ENCODE measurements around the gene HSPB8. TPM values are rescaled to one million over a fixed set of nuclear protein-coding genes. Genes with fewer than 3 reads are reported as not detected.

HSPB8 gene
- total RNA-seq, 3 donors from 2014 or later: 4.7 to 232 (median 10.4) TPM

- ATAC-seq (no peak), DNase-seq (peak in 1 of 3 donors; percentile 52)
- TF ChIP-seq CTCF (IDR thresholded peaks at IDR 0.05): no peak
- no peaks in the 10 kb centered on the region for H3K36me3 ChIP-seq (ENCODE audit: low read depth)
- H3K4me1 ChIP-seq (ENCODE audit: low read depth): peaks cover 2% of the 10 kb centered on the region
- intact Hi-C loops (cut with DNase I, micrococcal nuclease): no loop called here
- no peaks in the 10 kb centered on the region for H3K9me3 ChIP-seq
- H3K4me3 ChIP-seq: no peak overlapping the region
Measured at GRCh38 chr12:119179335-119180021, 747 bp downstream of the HSPB8 start.

- intact Hi-C loops (cut with DNase I, micrococcal nuclease): no loop called here
Measured at GRCh38 chr12:119180380-119181040, 1.8 kb downstream of the HSPB8 start.

GRCh38 chr12:119181202-119181601, 2.5 kb downstream of the HSPB8 start:
- DNase-seq (no peak), ATAC-seq (no peak)
- Histone ChIP-seq H3K9me3 (no peaks in the 10 kb centered on the region), H3K4me1 (ENCODE audit: low read depth) (peaks cover 2% of the 10 kb centered on the region), H3K36me3 (ENCODE audit: low read depth) (no peaks in the 10 kb centered on the region), H3K4me3 (no peak overlapping the region)
- no peak for TF ChIP-seq CTCF (IDR thresholded peaks at IDR 0.05)
- intact Hi-C loops (cut with DNase I, micrococcal nuclease): no loop called here

More at GRCh38 chr12:119180380-119181040, 1.8 kb downstream of the HSPB8 start:
- Histone ChIP-seq H3K4me3 (no peak overlapping the region), H3K9me3 (no peaks in the 10 kb centered on the region), H3K4me1 (ENCODE audit: low read depth) (peaks cover 2% of the 10 kb centered on the region), H3K36me3 (ENCODE audit: low read depth) (no peaks in the 10 kb centered on the region)
- ATAC-seq: peak; percentile 13
- no peak for TF ChIP-seq CTCF (IDR thresholded peaks at IDR 0.05)
- peak in 2 of 3 donors; percentile 18 to 54 for DNase-seq

GRCh38 chr12:119181944-119182343, 3.2 kb downstream of the HSPB8 start:
- intact Hi-C loops (cut with DNase I, micrococcal nuclease): no loop called here
- Histone ChIP-seq H3K4me3 (no peak overlapping the region), H3K9me3 (no peaks in the 10 kb centered on the region), H3K36me3 (ENCODE audit: low read depth) (no peaks in the 10 kb centered on the region), H3K4me1 (ENCODE audit: low read depth) (peaks cover 2% of the 10 kb centered on the region)
- TF ChIP-seq CTCF (IDR thresholded peaks at IDR 0.05): no peak
- no peak for ATAC-seq
- DNase-seq: no peak

- H3K4me1 ChIP-seq (ENCODE audit: low read depth): peaks cover 2% of the 10 kb centered on the region
- no peaks in the 10 kb centered on the region for H3K36me3 ChIP-seq (ENCODE audit: low read depth)
- DNase-seq (no peak), ATAC-seq (no peak)
- TF ChIP-seq CTCF (IDR thresholded peaks at IDR 0.05): no peak
- no peak overlapping the region for H3K4me3 ChIP-seq
- intact Hi-C loops (cut with DNase I, micrococcal nuclease): no loop called here
- H3K9me3 ChIP-seq: no peaks in the 10 kb centered on the region
Measured at GRCh38 chr12:119182701-119183493, 4.2 kb downstream of the HSPB8 start.

Measured in mucosa of descending colon (tissue), 3 donors.